Sciatic nerve (tissue), 2 donors: ENCODE measurements around the gene RRP12. TPM values are rescaled to one million over a fixed set of nuclear protein-coding genes. Genes with fewer than 3 reads are reported as not detected.
A peak's percentile ranks its signal among the peaks of the same experiment; 100 is the strongest.
"Not testable (repeated sequence)": the region's sequence is repeated elsewhere in the genome, so short reads cannot be mapped to it uniquely, and the experiment has no call there.

Source experiments
- ATAC-seq: fragments of 200-7000 bp; cut with Tn5 transposase; one replicate; pipeline ENCODE4 v1.9.1; 2020; ENCODE audit warnings: mild to moderate bottlenecking, moderate library complexity
- DNase-seq: peaks from one replicate; pipeline ENCODE4 v3.0.0-alpha.2; 2020; ENCODE audit warnings: low spot score
- intact Hi-C: fragments of 100-400 bp; cut with DNase I; formaldehyde crosslinking; loops from one replicate; pipeline ENCODE4 v1.14.2; 2022
- total RNA-seq: library from RNA; stranded (reverse); fragmentation: NEBNext Ultra II Directional; extraction: Animal tissue kit (Norgen Biotek cat#: 25700); gene quantifications from one replicate; pipeline ENCODE4 v1.2.1, GENCODE V29; 2021
- donor health status: DM: no; HTN: no; CAD: no.
- donor health status: DM: no; HTN: no; CAD: no.

RRP12 gene
- total RNA-seq, 1 donor from 2014 or later: 19.6 TPM

DNA sequence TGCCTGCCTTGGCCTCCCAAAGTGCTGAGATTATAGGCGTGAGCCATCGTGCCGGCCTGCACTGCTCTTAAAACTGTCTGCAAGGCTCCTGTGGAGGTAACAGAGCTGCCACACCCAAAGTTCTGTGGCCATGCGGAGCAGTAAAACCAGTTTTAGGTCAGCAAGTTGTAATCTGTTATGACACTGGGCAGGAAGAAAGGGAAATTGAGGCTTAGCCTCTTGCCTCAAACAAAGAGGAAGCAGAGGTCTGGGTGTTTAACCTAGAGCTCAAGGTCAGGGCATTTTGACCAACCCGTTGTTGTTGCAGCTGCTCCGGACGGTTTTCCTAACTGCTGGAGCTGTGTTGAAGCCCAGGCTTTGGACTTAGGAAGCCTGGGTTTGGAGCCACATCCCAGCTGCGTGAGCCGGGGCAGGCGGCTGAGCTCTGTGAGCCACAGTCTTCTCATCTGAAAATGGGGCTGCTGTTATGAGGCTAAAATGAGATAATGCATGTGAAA lies 7.4 kb upstream of the RRP12 start:
- intact Hi-C loops: no loop called here
- peak; percentile 27 for ATAC-seq
- no peak for DNase-seq

DNA sequence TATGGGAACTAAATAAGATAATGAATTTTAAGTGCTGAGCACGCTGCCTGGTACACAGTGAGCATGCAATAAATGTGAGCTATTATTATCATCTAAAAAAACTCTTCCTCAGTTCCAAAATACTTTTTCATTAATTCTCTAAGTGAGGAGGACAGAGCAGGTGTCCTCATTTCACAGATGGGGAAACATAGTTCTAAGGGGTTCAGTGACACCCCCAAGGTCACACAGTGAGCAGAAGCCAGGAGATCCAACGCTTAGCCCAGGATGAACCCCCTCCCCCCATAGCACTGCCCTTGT lies 6.8 kb upstream of the RRP12 start:
- ATAC-seq: no peak

DNA sequence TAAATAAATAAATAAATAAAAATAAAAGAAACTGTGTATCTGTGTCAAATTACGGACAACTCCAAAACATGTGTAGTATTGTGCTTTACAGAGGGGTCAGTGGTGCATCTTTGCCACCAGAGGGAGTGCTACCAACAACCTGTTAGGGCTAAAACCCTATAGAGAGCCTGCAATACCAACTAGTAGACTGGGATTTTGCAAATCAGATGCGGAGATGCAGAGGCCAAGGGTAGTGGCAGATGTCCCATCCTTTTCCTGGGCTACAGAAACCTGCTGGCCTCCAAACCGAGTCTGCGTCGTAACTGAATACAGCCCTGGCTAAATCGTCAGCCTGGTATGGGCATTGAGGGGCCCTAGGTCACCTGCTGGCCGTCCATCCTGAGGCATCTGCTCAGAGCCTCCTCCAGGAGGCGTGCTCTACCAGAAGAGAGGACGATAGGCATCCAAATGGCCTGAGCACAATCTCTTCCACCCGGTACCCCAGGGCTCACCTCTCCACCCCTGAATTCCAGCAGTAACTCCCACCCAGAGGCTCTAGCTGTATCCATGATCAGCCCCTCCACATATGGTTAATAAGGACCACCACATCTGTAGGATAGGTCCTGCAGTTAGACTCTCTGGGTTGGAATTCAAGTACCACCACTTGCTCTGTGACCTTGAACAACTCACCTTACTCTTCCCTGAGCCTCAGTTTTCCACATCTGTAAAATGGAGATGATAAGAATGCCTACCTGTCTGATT lies 6.2 kb upstream of the RRP12 start:
- ATAC-seq (peak; percentile 91), DNase-seq (no peak)
- intact Hi-C loops: no loop called here

More for the DNA sequence above, 6.8 kb upstream of the RRP12 start:
- DNase-seq: no peak
- intact Hi-C loops: no loop called here

DNA sequence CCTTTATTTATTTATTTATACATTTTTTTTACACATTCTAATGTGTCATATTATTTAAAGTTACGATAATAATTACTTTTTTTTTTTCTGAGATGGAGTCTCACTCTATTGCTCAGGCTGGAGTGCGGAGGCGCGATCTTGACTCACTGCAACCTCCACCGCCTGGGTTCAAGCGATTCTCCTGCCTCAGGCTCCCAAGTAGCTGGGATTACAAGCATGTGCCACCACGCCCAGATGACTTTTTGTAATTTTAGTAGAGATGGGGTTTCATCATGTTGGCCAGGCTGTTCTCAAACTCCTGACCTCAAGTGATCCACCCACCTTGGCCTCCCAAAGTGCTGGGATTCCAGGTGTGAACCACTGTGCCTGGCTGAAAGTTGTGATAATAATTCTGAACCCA lies 5.3 kb upstream of the RRP12 start:
- DNase-seq, ATAC-seq, intact Hi-C loops: not testable (repeated sequence)

DNA sequence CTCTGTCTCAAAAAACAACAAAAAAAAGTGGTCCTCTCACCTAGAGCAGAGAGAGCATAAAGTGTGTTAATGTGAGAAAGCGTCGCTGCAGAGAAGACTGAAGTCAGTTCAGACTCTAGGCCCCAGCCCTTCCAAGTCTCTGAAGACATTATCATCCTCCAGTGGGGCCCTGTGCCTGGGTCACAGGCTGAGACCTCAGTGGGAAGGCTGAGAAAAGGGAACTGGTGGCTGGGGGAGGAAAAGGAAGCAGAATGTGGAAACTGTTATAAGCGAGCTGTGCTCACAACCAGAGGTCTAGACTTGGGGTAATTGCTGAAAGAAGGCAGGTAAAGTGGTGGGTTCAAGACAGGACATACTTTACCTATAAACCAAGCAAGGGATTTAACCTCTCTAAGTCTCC lies 4.9 kb upstream of the RRP12 start:
- intact Hi-C loops: no loop called here
- ATAC-seq: no peak
- no peak for DNase-seq

GRCh38 chr10:97404044-97404443 lies 2.9 kb upstream of the RRP12 start:
- DNase-seq (no peak), ATAC-seq (no peak)
- intact Hi-C loops: no loop called here

GRCh38 chr10:97401455-97401919 lies 347 bp upstream of the RRP12 start:
- no peak for ATAC-seq
- intact Hi-C loops: no loop called here
- no peak for DNase-seq

DNA sequence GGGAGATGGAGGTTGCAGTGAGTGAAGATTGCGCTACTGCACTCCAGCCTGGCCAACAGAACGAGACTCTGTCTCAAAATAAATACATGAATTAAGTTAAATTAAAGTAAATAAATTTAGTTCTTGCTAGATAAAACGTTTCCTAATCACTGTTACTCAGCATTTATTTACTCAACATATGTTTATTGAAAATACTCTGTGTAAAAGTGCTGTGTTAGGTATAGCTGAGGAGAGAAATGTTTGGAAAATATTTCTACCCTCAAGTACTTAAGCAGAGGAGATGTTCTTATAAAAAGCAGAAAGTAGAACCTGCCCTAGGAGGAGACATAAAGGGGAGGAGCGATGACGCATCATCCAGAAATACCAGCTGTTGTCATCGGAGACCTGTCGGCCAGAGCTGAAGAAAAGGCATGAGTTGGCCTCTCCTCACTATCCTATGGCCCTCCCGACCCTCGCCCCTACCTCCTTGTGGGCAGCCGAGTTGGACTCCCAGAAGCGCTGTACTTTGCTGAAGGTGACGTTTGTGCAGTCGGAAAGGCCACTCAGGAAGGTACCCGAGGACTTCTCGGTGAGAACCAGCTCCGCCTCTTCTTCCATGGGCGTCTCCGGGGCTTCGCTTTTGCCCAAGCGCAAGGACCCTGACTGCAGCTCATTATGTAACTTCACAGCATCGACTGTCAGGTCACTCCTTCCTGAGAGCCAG lies 1.1 kb downstream of the RRP12 start:
- ATAC-seq (no peak), DNase-seq (no peak)
- intact Hi-C loops: no loop called here

GRCh38 chr10:97396056-97396455 lies 5.1 kb downstream of the RRP12 start:
- intact Hi-C loops: no loop called here
- DNase-seq (no peak), ATAC-seq (no peak)

GRCh38 chr10:97393034-97393573 lies 8.0 kb downstream of the RRP12 start:
- intact Hi-C loops: no loop called here
- ATAC-seq: no peak
- DNase-seq: no peak

- intact Hi-C loops: no loop called here
- ATAC-seq: no peak
- no peak for DNase-seq
These were observed 11.0 kb downstream of the RRP12 start for GRCh38 chr10:97390091-97390490.

- intact Hi-C loops: no loop called here
- ATAC-seq (peak; percentile 23), DNase-seq (no peak)
These were observed 13.0 kb downstream of the RRP12 start for GRCh38 chr10:97388152-97388551.

- DNase-seq (no peak), ATAC-seq (no peak)
- intact Hi-C loops: no loop called here
These were observed 15.6 kb downstream of the RRP12 start for GRCh38 chr10:97385565-97385964.

DNA sequence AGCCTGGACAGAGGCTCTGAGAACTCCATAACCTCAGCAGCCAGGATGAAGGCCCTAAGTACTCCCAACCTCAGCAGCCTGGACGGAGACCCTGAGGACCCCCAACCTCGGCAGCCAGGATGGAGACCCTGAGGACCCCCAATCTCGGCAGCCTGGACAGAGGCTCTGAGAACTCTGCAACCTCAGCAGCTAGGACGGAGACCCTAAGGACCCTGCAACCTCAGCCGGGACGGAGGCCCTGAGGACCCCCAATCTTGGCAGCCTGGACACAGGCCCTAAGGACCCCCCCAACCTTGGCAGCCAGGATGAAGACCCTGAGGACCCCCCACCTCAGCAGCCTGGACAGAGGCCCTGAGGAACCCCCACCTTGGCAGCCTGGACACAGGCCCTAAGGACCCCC lies 16.5 kb downstream of the RRP12 start:
- ATAC-seq (no peak), DNase-seq (no peak)
- intact Hi-C loops: no loop called here

GRCh38 chr10:97384156-97384555 lies 17.0 kb downstream of the RRP12 start:
- intact Hi-C loops: no loop called here
- ATAC-seq (no peak), DNase-seq (no peak)

DNA sequence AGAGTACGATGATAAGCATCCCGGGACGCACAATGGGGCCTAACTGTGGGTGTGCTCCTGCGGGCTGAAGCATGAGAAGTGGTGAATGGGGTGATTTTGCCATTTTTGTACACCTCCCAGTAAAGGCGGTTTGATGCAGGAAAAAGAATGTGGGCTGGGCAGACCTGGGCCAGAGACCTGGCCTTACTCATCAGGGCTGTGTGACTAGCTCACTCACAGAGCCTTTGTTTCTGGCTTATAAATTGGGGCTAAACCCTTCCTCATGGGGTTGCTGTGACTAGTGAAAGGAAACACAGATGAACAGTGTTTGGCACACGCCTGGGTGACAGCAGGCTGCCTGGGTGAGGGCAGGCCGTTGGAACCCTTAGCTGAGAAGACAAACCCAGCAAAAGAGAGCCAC lies 18.0 kb downstream of the RRP12 start:
- ATAC-seq (no peak), DNase-seq (no peak)
- intact Hi-C loops: no loop called here

- DNase-seq (no peak), ATAC-seq (no peak)
- intact Hi-C loops: no loop called here
These were observed 19.5 kb downstream of the RRP12 start for GRCh38 chr10:97381626-97382025.

DNA sequence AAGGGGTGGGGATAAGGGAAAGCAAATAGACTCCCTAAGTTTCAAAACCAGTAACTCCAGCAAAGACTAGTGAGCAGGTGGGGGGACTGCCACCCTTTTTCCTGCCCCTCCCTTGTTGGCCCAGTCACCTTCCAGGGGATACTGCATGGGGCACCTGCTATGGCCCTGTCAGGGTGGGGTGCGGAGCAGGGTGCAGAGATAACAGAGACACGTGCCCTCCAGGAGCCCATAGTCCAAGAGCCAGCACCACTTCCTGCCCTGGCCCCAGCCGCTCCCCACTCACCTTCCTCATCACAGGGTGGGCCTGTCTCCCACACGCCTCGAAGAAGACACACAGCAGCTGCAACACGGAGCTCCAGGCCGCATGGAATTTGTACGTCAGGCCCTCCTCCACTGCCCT lies 20.6 kb downstream of the RRP12 start:
- ATAC-seq (no peak), DNase-seq (no peak)
- intact Hi-C loops: no loop called here

- ATAC-seq: peak; percentile 38
- intact Hi-C loops: no loop called here
- DNase-seq: no peak
These were observed 21.9 kb downstream of the RRP12 start for GRCh38 chr10:97378933-97379921.
